Hematopoietic multipotent progenitor cell treated with erythropoietin and hydrocortisone succinate and interleukin-3 and kit ligand, for 6 days (in vitro differentiated cells): Measurements from ENCODE around the gene TOLLIP.
"Not testable (repeated sequence)": the region's sequence is repeated elsewhere in the genome, so short reads cannot be mapped to it uniquely, and the experiment has no call there.

Experiments used
- DNase-seq: peaks from one replicate; pipeline ENCODE4 v3.0.0-alpha.2; 2015

Gene TOLLIP

DNA sequence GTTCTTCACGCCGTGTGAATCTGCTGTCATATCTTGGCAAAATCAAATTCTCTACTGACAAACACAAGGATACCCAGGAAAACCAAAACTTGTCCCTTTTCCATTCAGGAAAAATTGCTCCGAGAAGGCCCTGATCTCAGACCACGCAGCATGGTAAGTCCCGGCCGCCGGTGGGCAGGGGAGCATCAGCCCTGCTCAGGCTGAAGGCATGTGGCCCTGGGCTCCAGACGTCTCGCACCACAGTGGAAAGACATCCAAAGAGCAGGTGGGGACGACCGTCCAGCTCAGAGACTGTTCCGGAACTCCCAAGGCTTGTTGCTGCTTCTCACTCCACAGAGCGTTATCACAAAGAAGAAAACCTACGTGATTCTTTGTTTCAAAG is 29.8 kb downstream of the TOLLIP start:
- no peak for DNase-seq

DNA sequence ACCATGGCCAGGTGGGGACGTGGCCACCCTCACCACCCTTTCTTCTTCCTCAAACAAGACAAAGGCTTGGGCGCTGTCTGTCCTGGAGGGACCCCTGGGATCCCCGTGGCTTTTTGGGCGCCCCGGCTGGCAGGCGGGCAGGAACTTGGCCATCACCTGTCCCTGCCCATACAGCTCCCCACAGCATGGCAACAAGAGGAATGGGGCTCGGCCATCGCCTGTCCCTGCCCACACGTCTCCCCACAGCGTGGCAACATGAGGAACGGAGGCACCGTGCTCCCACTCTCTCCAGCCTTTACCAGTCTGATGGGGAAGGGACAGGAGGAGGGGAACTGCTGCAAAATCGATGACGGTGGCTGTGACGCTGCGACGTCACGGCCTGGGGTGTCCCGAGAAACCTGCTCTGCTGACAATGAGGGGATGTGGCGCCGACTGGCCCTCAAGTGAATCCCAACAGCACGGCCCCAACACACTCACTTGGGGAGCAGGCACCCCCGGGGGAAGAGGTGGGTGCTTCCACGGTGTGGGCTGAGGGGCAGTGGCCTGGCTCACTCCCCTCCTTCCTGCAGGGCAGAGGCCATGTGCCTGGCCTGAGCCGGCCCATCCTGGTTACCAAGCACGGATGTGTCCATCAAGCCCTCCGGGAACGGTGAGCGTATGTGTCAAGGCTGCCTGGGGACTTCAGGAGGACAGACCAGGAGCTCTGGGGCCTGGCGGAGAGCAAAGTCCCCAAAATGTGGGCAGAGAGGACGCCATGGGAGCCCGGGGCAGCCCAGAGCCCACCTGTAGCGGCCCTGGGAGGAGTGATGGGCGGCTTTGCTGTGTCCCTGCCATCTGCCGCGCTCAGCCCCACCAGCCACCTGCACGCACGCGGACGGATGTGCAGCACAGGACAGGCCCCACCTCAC is 30.4 kb downstream of the TOLLIP start:
- DNase-seq = no peak

DNA sequence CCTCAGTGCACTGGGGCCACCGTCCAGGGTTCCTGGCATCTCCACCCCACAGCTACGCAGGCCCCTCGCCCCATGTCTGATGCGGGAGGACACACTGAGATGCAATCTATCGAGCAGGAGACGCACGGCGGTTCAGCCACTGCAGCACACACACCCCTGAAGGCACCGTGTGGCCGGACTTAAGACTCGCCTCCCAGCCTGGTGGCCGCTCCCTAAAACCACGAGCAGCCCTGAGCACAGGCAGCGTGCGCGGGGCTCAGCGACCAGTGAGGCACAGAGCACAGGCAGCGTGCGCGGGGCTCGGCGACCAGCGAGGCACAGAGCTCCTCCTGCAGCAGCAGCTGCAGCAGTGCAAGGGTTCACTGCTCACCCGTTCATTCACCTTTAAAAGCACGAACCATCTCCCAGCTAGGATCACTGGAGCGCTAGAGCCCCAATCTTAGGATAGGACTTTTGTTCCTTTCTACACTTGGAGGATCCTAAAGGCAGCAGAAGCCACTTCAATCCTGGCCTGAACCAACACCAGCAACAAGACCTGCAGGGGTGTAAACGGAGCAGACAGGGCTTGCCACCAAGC is 31.4 kb downstream of the TOLLIP start:
- DNase-seq = peak; percentile 49

DNA sequence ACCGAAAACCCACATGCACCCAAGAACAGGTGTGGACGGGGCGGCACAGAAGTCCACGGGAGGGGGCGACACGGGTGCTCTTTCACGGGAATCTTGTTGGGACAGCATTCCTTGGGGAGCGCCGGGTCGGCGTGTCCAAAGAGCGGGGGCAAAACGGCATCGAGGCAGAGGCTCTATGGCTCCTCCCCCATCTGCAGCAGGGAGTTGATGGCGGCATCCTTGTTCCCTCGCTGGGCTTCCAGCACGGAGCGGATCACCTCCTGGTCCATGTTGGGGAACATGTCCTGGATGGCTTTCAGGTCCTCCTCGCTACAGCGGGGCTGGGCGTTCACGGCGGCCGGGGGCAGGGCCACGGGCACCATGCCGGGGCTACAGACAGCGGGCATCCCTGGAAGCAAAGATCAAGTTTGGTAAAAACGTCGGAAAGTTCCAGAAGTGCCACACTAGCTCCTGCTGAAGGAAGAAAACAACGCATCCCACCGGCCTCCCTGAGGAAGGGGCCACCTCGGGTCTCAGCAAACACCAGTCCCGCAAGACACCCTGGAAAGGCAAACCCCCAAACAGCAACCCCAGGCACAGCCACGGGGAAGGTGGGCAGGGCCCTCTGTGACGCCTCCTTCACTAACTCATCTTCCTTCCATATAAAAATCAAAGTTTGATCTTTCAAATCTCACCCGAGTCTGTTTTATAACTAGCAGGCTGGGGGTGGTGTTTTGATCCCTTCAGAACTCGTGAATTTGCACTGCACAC is 32.4 kb downstream of the TOLLIP start:
- DNase-seq = no peak

DNA sequence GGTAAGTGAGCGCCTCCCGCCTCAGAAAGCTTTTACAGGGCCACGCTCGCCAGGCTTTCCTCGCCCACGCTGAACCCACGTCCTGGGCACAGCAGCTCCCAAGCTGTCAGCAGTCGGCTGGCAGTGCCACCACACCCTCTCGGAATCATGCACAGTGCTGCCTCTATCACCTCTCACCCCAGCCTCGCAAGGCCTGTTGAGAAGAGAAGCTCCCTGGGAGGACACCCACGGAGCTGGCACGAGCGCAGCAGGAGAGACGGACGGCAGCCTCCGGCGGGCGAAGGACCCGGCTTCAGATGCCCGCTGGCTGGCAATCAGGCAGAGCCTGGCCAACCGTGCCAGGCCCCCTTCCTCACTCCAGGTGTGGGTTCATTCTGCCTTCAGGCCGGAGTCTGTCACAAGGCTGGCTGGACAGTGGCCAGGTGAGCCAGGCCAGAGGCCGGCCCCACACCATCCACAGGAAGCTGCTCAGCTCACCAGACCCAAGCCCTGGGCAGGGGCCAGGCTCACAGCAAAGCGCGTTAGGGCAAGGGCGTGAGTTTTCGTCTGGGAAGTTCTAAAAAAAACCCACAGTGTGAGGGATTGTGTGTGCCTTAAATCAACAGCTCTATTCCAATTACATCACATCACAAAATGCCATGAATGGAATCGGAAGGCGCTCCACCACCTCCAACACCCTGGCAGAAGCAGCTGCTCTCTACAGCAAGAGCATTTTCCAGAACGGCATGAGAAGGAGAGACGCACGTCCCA is 33.2 kb downstream of the TOLLIP start:
- DNase-seq = no peak

DNA sequence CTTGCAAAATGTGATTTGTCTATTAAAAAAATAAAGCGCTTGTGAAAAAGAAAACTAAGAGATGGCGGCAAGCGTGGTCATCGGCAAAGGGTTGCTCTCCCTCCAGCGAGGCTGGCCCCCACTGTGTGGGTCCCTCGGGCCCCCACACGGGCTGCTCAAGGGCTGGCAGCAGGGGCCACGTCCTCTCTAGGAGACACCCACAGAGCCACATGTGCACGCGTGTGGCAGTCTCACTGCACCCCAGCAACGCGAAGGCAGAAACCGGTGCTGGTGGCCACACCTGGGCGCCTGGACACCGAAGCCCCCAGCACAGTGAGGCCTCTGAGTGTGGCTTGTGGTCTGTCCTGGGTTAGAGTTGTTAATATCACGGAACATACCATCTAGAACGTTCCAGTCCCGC is 34.4 kb downstream of the TOLLIP start:
- no peak for DNase-seq

DNA sequence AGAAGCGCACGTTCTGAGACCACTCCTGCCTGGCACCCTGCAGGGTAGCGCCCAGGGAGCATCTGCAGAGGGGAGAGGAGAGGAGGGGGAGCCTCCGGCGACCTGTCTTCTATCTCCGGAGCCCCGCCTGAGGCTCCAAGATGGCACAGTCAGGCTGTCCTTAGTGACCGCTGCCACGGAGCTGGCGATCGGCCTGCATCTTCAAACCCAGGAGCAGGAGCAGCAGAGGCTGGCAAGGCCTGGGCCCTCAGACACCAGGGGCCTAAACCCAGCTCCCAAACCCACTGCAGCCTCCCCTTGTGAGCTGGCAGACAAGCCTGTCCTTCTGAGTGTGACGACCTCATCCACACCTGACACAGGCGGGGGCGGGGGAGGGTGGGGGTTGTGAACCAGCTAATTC is 34.9 kb downstream of the TOLLIP start:
- no peak for DNase-seq

DNA sequence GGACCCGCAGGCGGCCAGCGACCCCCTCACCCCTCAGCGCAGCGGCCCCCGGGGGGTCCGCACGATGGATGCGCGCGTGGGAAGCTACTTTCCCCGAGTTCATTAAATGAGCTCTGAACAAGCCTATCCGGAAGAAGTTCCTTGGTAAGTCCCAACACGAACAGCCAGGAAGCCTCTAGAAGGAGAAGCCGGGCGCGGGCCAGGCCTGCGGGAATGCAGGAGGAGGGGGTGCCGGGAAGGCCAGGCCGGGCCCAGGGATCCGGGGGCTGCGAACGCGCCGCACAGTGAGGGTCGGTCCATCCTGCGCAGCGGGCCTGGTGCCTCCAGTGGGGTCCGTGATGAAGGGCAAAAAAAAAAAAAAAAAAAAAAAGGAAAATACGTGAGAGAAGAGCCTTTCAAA is 36.9 kb downstream of the TOLLIP start:
- DNase-seq = no peak

DNA sequence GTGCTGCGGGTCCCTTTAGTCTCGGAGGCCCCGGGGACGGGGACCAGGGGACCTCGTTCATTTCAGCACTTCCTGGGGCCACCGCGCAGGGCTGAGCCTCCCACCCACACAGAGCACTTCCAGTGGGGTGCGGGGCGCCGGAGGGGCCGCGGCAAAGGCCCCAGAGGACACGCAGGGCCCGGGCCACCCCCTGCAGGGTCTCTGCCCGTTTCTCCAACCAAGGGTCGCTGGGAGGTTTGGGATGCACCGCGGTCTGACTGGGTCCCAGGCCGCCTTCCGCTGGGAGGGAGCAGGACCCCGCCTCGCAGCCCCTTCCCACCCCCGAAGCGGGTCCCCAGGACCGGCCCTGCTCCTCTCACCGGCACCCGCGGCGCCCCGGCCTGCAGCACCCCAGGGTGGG is 37.5 kb downstream of the TOLLIP start:
- DNase-seq = no peak

DNA sequence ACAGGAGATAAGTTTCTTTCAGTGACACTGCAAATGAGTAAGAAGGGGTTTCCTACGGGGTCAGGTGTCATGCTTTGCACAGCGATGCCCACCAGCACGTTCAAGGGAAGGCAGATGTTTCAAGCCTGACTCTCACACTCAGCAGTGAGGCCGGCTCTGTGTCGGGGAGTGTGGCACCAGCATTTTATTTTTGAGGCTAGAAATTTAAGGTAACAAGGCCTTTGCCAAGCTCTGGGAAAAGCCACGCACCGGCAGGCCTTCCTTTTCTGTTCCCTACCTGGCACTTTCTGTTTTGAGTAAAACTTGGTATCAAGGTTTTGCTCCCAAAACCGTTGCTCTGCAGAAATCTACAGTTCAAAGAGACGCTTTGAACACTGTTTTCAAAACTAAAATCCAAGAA is 38.0 kb downstream of the TOLLIP start:
- DNase-seq = no peak

DNA sequence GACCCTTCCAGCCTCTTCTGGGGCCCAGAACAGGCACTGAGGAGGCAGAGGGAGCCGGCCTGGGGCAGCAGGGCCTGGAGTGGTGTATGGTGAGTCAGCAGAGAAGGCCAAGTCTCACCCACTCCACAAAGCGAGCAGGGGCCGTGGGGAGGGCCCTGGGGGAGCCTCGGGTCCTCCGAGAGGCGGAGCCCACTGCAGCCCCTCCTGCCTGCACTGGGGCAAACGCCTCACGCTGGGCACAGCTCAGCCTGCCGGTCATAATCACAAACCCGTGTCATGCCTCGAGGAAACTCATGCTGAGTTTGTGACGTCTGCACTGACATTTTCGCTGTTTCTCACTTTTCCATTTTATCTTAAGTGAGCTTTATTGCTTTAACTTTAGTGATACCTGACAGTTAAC is 38.4 kb downstream of the TOLLIP start:
- no peak for DNase-seq

DNA sequence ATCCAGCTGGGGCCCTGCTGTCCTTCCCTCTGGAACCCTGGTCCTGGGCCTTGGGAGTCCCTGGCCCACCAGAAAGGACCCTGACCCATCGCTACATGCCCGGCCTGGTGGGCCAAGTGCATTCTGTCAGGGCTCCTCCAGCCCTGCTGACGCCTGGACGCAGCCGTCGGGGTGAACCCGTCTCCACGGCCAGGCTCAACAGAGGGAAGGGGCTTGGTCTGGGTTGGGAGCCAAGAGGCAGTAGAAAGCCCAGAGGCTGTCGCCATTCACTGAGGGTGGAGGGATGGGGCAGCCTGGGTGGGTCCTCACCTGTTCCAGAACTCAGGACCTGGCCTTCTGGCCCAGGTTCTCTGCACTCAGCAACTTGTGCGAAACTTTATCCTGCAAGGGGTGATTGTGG is 39.0 kb downstream of the TOLLIP start:
- no peak for DNase-seq

DNA sequence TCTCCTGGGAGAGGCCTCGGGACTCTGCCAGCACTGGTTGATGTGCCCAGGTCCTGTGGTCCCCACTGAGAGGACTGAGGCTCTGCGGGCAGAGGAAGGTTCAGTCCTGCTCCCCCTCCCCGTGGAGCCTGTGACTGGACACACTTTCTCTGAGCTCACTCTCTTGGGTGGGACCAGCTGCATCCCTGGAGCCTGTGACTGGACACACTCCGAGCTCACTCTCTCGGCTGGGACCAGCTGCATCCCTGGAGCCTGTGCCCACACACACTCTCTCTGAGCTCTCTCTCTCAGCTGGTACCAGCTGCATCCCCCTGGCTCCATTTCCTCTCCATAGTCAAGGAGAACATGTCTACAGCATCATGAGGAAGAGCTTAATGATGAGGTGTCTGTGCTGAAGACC is 39.5 kb downstream of the TOLLIP start:
- DNase-seq = no peak

DNA sequence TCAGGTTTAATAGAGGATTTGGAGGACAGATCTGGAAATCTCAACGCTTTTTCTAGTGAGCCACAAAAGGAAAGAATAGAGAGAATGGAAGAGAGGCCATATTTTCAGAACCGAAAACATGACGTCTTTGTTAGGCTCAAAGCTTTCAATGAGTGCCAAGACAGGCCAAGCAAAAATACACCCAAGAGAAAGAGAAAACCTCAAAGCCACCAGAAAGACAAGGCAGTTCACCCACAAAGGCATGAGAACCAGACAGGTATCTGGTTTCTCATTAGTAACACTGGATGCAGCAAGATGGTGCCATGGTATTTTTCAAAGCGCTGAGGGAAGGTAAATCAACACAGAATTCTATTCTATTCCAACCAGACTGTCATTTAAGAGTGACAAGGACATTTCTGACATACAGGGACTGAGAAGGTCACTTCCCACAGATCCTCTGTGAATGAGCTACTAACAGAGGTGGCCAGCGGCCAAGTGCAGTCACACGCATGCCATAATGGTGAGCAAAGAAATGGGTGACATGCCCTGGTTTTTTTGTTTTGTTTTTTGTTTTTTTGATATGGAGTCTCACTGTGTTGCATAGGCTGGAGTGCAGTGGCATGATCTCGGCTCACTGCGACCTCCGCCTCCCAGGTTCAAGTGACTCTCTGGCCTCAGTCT is 41.9 kb downstream of the TOLLIP start:
- DNase-seq = no peak

DNA sequence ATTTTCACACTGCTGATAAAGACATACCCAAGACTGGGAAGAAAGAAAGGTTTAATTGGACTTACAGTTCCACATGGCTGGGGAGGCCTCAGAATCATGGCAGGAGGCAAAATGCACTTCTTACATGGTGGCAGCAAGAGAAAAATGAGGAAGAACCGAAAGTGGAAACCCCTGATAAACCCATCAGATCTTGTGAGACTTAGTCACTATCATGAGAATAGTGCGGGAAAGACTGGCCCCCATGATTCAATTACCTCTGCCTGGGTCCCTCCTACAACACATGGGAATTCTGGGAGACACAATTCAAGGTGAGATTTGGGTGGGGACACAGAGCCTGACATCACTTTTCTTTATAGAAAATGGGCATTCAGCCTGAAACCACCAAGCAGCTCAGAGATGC is 42.5 kb downstream of the TOLLIP start:
- not testable (repeated sequence) for DNase-seq

DNA sequence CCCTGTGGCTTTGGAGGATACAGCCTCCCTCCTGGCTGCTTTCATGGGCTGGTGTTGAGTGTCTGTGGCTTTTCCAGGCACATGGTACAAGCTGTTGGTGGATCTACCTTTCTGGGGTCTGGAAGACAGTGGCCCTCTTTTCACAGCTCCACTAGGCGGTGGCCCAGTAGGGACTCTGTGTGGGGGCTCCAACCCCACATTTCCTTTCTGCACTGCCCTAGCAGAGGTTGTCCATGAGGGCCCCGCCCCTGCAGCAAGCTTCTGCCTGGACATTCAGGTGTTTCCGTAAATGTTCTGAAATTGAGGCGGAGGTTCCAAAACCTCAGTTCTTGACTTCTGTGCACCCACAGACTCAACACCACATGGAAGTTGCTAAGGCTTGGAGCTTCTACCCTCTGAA is 44.0 kb downstream of the TOLLIP start:
- DNase-seq = not testable (repeated sequence)

DNA sequence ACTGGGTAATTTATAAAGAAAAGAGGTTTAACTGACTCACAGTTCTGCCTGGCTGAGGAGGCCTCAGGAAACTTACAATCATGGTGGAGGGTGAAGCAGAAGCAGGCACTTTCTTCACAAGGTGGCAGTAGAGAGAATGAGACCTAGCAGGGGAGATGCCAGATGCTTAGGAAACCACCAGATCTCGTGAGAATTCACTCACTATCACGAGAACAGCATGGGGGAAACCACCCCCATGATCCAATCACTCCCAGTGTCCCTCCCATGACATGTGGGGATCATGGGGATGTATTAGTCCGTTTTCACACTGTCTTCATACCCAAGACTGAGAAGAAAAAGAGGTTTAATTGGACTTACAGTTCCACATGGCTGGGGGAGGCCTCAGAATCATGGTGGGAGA is 45.0 kb downstream of the TOLLIP start:
- peak; percentile 77 for DNase-seq

DNA sequence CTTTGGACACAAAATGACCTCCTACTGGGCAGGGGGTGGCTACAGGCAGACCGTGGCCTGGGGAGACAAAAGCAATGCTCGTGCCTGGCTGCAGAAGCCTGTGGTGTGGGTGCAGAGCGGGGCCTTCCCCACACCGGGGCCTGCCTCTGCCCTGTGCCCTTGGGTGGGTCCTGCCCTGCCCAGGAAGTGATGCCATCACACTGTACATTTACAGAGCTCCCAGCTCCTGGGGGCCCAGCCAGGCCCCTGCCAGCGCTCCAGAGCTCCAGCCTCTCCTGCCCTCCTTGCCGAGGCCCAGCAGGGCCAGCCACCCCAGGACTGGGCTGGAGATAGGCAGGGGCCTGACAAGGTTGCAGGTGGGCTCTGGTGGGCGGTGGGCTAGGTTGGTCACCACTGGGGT is 46.4 kb downstream of the TOLLIP start:
- DNase-seq = peak; percentile 32

DNA sequence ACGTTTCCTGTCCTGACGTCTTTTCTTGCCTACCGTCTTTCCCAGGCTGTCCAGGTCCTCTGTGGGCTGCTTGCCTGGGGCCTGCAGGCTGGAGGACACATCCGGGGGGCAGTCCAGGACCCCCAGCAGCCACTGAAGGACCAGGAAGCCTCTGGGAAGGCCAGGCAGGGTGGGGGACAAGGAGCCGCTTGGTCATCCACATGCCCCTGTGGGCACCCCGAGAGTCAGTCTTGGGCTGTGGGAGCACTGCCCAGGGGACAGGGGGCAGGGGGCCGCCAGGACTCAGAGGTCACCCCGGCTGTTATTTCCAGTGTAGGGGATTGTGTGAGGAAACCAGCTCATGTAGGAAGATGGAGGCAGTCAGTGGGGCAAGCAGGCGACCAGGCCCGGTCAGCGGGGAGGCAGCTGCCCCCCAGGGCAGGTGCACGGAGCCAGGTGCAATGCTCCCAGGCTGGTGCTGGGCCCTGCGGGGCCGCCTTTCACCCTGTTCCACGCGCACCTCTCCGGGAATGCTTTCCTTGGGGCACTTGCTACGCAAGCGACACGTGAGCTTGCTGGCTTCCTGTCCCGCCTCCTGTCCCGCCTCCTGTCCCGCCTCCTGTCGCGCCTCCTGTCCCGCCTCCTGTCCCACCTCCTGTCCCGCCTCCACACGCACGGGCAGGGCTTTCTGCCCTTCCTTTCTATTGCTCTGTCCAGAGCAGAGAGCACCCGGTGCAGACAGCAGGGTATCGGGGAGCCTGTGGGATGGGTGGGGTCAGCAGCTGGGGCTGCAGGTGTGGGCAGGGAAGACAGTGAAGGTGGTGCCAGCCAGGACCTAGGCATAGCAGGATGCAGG is 47.0 kb downstream of the TOLLIP start:
- peak; percentile 95 for DNase-seq

DNA sequence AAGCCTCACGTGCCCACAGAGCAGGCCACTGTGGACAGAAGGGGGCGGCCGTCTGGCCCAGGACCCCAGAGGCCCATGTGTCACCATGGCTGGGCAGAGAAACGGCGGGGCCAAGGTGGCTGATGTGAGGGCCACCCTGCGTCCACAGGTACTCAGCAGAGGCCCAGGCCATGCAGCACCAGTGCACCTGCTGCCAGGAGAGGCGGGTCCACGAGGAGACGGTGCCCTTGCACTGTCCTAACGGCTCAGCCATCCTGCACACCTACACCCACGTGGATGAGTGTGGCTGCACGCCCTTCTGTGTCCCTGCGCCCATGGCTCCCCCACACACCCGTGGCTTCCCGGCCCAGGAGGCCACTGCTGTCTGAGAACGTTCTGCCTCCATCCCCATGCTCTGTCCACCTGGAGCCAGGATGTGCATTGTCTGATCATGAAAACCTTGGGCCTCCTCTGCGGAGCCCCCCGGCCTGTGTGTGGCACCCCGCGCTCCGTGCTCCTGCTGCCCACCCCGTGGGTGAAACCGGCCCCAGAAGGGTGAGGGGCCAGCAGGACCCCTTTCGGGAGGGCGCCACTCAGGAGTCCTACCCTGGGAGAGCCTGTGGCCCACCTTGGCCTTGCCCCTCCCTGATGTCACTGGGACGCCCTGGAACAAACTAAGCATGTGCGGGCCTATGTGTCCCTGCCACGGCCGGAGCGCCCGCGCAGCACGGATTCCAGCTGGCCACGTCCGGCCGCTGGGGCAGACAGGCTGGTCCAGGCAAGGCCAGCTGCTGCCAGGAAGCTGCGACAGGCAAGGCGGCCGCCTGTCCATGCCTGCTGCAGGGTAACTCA is 48.0 kb downstream of the TOLLIP start:
- DNase-seq = no peak

DNA sequence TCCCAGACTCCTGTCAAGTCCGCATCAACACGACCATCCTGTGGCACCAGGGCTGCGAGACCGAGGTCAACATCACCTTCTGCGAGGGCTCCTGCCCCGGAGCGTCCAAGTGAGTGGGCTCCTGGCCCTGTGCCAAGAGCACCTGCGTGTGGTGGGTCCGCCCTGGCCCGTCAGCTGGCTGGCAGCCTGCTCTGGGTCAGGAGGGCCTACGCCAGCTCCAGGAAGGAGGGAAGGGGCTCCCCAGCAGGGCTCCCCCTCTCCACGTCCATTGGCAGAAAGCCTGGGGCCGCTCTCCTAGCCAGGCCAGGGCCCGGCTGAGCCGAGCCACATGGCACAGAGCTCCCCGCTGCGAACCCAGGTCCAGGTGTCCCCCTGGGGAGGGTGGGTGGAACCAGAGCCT is 48.8 kb downstream of the TOLLIP start:
- DNase-seq = no peak
